NCI-H2227 (cell line): Measurements from ENCODE around the gene MRFAP1.
"Not testable (repeated sequence)": the region's sequence is repeated elsewhere in the genome, so short reads cannot be mapped to it uniquely, and the experiment has no call there.

ENCODE experiments used
- DNase-seq: peaks from one replicate; lab custom pipeline; 2025; ENCODE audit not compliant: unreplicated experiment; lab: John Stamatoyannopoulos, UW

MRFAP1 gene

GRCh38 chr4:6633091-6633906, 7.2 kb upstream of the MRFAP1 start:
- no peak for DNase-seq

GRCh38 chr4:6634746-6635145, 5.7 kb upstream of the MRFAP1 start:
- DNase-seq: no peak

GRCh38 chr4:6639137-6639680, 1.3 kb upstream of the MRFAP1 start:
- DNase-seq: no peak

GRCh38 chr4:6641164-6641970, 882 bp downstream of the MRFAP1 start:
- peak; percentile 20 for DNase-seq

- no peak for DNase-seq
These were observed 1.5 kb downstream of the MRFAP1 start for GRCh38 chr4:6641971-6642320.

- DNase-seq: no peak
These were observed 2.8 kb downstream of the MRFAP1 start for GRCh38 chr4:6643141-6643847.

GRCh38 chr4:6644792-6645530, 4.5 kb downstream of the MRFAP1 start:
- no peak for DNase-seq

- no peak for DNase-seq
These were observed 6.7 kb downstream of the MRFAP1 start for GRCh38 chr4:6647169-6647568.

GRCh38 chr4:6647582-6648230, 7.2 kb downstream of the MRFAP1 start:
- DNase-seq: no peak

GRCh38 chr4:6649216-6649615, 8.7 kb downstream of the MRFAP1 start:
- DNase-seq: no peak

- not testable (repeated sequence) for DNase-seq
These were observed 13.7 kb downstream of the MRFAP1 start for GRCh38 chr4:6654211-6654610.

GRCh38 chr4:6655291-6655690, 14.8 kb downstream of the MRFAP1 start:
- not testable (repeated sequence) for DNase-seq

GRCh38 chr4:6655924-6656323, 15.4 kb downstream of the MRFAP1 start:
- no peak for DNase-seq

- no peak for DNase-seq
These were observed 17.0 kb downstream of the MRFAP1 start for GRCh38 chr4:6657242-6658208.

- no peak for DNase-seq
These were observed 17.7 kb downstream of the MRFAP1 start for GRCh38 chr4:6658209-6658595.

- no peak for DNase-seq
These were observed 18.2 kb downstream of the MRFAP1 start for GRCh38 chr4:6658597-6659075.

- no peak for DNase-seq
These were observed 19.4 kb downstream of the MRFAP1 start for GRCh38 chr4:6659897-6660296.

GRCh38 chr4:6660430-6660829, 19.9 kb downstream of the MRFAP1 start:
- DNase-seq: no peak

- DNase-seq: no peak
These were observed 22.1 kb downstream of the MRFAP1 start for GRCh38 chr4:6662591-6662990.
